ENCODE results near the gene TVP23A.

GRCh38 chr16:10777356-10777755 lies 41.2 kb downstream of the TVP23A start:
- TF ChIP-seq POLR2A (IDR thresholded peaks at IDR 0.05): no peak
- TF ChIP-seq CTCF (IDR thresholded peaks at IDR 0.05): no peak

Data from right lobe of liver (tissue), 4 donors.